Omental fat pad (tissue), 4 donors: ENCODE measurements around the gene MYO5C. TPM values are rescaled to one million over a fixed set of nuclear protein-coding genes. Genes with fewer than 3 reads are reported as not detected.

Source experiments
- ATAC-seq: fragments of 150-250 bp; one replicate; pipeline ENCODE4 v1.9.1; 2016; ENCODE audit warnings: mild to moderate bottlenecking, moderate library complexity; ENCODE audit not compliant: low FRiP score
- DNase-seq: peaks from one replicate; pipeline ENCODE4 v3.0.0-alpha.2; 2019; ENCODE audit warnings: low spot score
- CTCF ChIP-seq, 3 donors: fragments of 450-650 bp; IDR thresholded peaks; one replicate each; pipeline ENCODE4 v1.5.1; 2016 to 2017; ENCODE audit warnings: antibody characterized with exemption in 3 of 3, mild to moderate bottlenecking in 3 of 3, moderate library complexity in 2 of 3
- total RNA-seq, 4 donors: library from RNA; depleted of rRNA; stranded (reverse); fragments of >200 nt; gene quantifications; one replicate each; pipeline ENCODE4 v1.1.0, GENCODE V29; 2016

The MYO5C gene
- total RNA-seq, 4 donors from 2014 or later: 7.7 to 58.3 (median 15.5) TPM

GRCh38 chr15:52336529-52336928, 40.9 kb upstream of the MYO5C start:
- DNase-seq: no peak
- TF ChIP-seq CTCF (IDR thresholded peaks at IDR 0.05): no peak
- ATAC-seq: no peak

- TF ChIP-seq CTCF (IDR thresholded peaks at IDR 0.05): no peak
- ATAC-seq: no peak
- DNase-seq: no peak
These were observed 39.0 kb upstream of the MYO5C start for GRCh38 chr15:52334491-52335160.

- no peak for ATAC-seq
- no peak for DNase-seq
These were observed 36.1 kb upstream of the MYO5C start for GRCh38 chr15:52331490-52332240.

GRCh38 chr15:52329987-52330386, 34.4 kb upstream of the MYO5C start:
- no peak for TF ChIP-seq CTCF (IDR thresholded peaks at IDR 0.05)
- DNase-seq: no peak
- ATAC-seq: no peak

More at GRCh38 chr15:52331490-52332240, 36.1 kb upstream of the MYO5C start:
- no peak for TF ChIP-seq CTCF (IDR thresholded peaks at IDR 0.05)

- DNase-seq (no peak), ATAC-seq (no peak)
- TF ChIP-seq CTCF (IDR thresholded peaks at IDR 0.05): no peak
These were observed 33.5 kb upstream of the MYO5C start for GRCh38 chr15:52329150-52329549.

- DNase-seq (no peak), ATAC-seq (no peak)
- no peak for TF ChIP-seq CTCF (IDR thresholded peaks at IDR 0.05)
These were observed 33.1 kb upstream of the MYO5C start for GRCh38 chr15:52328680-52329079.

- DNase-seq (no peak), ATAC-seq (no peak)
- TF ChIP-seq CTCF (IDR thresholded peaks at IDR 0.05): no peak
These were observed 31.2 kb upstream of the MYO5C start for GRCh38 chr15:52326756-52327155.
